ENCODE measurements around the gene NPC1.

The NPC1 gene

GRCh38 chr18:23626451-23627279, 40.4 kb upstream of the NPC1 start:
- TF ChIP-seq MYC (IDR thresholded peaks at IDR 0.05; ENCODE audit: low read depth, low read length) (no peak), POLR2A (IDR thresholded peaks at IDR 0.05; ENCODE audit: extremely low read depth, insufficient read length) (no peak), CTCF (IDR thresholded peaks at IDR 0.05; ENCODE audit: low read depth, low read length) (no peak), MAX (IDR thresholded peaks at IDR 0.05; ENCODE audit: low read depth, low read length) (no peak)
- H3K4me3 ChIP-seq (ENCODE audit: low read depth, low read length) = no peak overlapping the region
- DNase-seq (ENCODE audit: low read depth) = no peak

GRCh38 chr18:23623040-23623439, 36.7 kb upstream of the NPC1 start:
- no peak for DNase-seq (ENCODE audit: low read depth)
- no peak overlapping the region for H3K4me3 ChIP-seq (ENCODE audit: low read depth, low read length)
- TF ChIP-seq MAX (IDR thresholded peaks at IDR 0.05; ENCODE audit: low read depth, low read length) = no peak
- no peak for TF ChIP-seq MYC (IDR thresholded peaks at IDR 0.05; ENCODE audit: low read depth, low read length)
- TF ChIP-seq CTCF (IDR thresholded peaks at IDR 0.05; ENCODE audit: low read depth, low read length) = no peak
- no peak for TF ChIP-seq POLR2A (IDR thresholded peaks at IDR 0.05; ENCODE audit: extremely low read depth, insufficient read length)

GRCh38 chr18:23619388-23619881, 33.1 kb upstream of the NPC1 start:
- H3K4me3 ChIP-seq (ENCODE audit: low read depth, low read length) = peak overlapping the region; percentile 47
- DNase-seq (ENCODE audit: low read depth) = no peak
- TF ChIP-seq MYC (IDR thresholded peaks at IDR 0.05; ENCODE audit: low read depth, low read length) = no peak
- TF ChIP-seq MAX (IDR thresholded peaks at IDR 0.05; ENCODE audit: low read depth, low read length) = no peak
- TF ChIP-seq POLR2A (IDR thresholded peaks at IDR 0.05; ENCODE audit: extremely low read depth, insufficient read length) = no peak
- no peak for TF ChIP-seq CTCF (IDR thresholded peaks at IDR 0.05; ENCODE audit: low read depth, low read length)

- peak; percentile 82 for DNase-seq (ENCODE audit: low read depth)
- TF ChIP-seq CTCF (IDR thresholded peaks at IDR 0.05; ENCODE audit: low read depth, low read length) (no peak), MAX (IDR thresholded peaks at IDR 0.05; ENCODE audit: low read depth, low read length) (no peak), POLR2A (IDR thresholded peaks at IDR 0.05; ENCODE audit: extremely low read depth, insufficient read length) (no peak), MYC (IDR thresholded peaks at IDR 0.05; ENCODE audit: low read depth, low read length) (no peak)
- peak overlapping the region; percentile 47 for H3K4me3 ChIP-seq (ENCODE audit: low read depth, low read length)
Measured at GRCh38 chr18:23618862-23619387, 32.6 kb upstream of the NPC1 start.

- no peak for TF ChIP-seq CTCF (IDR thresholded peaks at IDR 0.05; ENCODE audit: low read depth, low read length)
- TF ChIP-seq MYC (IDR thresholded peaks at IDR 0.05; ENCODE audit: low read depth, low read length) = no peak
- TF ChIP-seq MAX (IDR thresholded peaks at IDR 0.05; ENCODE audit: low read depth, low read length) = no peak
- no peak for TF ChIP-seq POLR2A (IDR thresholded peaks at IDR 0.05; ENCODE audit: extremely low read depth, insufficient read length)
- no peak overlapping the region for H3K4me3 ChIP-seq (ENCODE audit: low read depth, low read length)
- no peak for DNase-seq (ENCODE audit: low read depth)
Measured at GRCh38 chr18:23617412-23618014, 31.2 kb upstream of the NPC1 start.
